NCI-H526 treated with DMSO at 0.1 percent for 48 hours (cell line): Measurements from ENCODE around the gene SRCIN1.
"Not testable (repeated sequence)": the region's sequence is repeated elsewhere in the genome, so short reads cannot be mapped to it uniquely, and the experiment has no call there.

Source experiments
- DNase-seq: peaks from one replicate; lab custom pipeline; 2025; lab: John Stamatoyannopoulos, UW

SRCIN1 gene

DNA sequence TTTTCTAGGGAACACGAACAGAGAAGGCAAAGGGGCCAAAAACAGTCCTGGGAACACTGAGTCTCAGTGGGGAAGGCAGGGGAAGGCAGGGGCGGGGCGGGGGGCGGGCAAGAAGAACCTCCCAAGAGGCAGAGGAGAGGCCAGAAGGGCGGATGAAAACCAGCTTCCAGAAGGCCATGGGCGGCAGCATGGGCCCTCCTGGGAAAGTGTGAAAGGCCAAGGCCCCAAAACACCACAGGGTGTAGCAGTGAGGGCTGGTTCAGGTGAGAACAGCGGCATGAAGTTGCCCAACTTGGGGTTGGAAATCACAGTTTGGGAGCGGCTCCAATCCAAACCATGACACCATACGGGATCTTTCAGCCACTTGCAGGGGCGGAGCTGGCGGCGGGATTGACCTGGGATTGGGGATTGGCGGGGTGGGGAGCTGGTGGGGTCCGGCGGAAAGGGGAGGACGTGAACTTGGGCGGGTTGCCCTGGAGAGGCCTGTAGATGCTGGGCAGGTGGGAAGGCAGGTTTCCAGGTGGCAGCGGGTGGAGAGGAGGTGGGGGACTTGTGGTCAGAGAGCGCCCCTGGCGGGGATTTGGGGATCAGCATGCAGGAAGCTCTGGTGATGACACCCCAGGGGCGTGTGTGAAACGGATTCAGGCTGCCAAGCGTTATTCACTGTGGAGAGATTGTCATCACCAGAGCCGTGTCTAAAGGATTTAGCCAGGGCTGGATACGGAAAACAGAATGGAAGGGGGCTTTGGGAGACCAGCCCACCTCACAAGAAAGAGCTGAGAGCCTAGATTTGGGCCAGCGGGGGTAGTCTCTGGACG lies 96.6 kb downstream of the SRCIN1 start:
- peak; percentile 22 for DNase-seq

DNA sequence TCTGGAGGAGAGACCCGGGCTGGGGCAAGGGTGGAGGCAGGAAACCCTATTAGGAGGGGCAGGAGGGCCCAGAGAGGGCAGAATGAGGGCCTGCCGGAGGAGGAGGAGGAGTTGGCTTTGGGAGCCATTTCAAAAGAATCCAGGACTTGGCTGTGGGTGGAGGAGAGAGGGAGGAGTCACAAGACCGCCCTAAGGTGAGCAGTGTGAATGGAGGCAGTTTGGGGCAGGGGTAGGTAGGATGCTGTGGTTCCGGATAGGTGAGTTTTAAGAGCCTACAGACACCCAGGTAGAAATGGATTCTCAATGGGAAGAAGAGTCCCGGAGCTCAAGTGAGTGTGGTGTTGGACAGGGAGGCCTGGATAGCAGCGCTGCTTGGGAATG lies 97.2 kb downstream of the SRCIN1 start:
- no peak for DNase-seq

DNA sequence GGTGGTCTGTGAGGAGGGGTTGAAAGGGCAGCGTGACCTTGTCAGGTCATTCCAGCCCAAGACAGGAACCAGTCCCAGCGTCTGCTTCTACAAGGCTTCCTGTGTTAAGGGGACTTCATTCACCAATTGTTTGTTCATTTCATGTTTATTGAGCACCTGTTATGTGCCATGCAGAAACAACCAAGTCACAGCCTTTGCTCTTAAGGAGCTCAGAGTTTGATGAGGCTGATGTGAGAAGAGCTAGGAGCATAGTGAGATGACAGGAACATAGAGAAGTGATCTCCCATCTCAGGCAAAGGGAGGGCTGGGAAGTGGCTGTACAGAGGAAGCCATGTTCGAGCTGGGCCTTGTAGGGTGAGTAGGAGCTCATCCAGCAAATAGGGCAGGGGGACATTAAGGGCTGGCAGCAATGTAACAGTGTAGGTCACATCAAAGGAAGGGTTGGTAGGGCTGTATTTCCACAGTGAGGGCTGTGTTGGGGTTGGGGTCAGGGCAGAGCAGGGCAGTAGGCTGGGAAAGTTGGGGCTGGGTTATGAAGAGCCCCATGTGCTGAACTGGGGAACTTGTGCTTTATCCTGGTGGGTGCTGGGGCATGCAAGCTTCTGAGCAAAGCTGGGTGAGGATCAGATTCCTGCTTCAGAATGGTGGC lies 97.7 kb downstream of the SRCIN1 start:
- no peak for DNase-seq

DNA sequence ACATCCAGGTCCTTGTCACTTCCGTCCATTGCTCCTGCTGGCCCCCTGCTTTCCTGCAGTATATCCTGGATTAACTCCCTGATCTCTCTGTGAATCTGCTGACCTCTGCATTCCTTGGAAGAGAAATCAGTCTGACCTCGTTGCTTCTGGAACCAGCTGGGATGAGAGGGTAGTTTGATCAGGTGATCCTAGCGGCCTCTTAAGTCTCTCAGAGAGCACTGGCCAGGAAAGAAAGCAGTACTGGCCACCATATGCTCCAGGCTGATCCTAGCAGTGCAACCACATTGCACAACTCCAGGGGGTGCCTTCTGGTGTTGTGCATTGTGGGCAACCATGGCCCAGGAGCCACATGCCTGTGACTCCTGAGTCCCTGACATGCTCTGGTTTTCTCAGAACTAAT lies 98.3 kb downstream of the SRCIN1 start:
- no peak for DNase-seq

DNA sequence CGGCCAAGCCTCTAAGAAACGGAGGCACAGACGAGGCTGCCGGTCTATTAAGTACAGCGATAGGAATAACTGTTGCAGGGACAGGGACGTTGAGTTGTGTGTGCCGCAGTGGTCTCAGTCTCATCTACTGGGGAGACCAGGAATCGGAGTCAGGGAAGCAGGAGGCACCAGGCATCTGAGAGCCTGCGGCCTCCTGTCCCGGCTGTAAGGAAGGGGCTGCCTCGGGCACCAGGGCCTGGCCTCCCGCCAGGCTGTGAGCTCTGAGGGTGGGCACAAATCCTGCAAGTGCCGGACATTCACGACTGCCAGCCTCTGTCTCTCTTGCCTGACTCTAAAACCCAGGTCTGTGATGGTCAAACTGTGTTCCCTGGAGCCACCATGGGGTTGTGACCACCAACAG lies 101.5 kb downstream of the SRCIN1 start:
- no peak for DNase-seq

DNA sequence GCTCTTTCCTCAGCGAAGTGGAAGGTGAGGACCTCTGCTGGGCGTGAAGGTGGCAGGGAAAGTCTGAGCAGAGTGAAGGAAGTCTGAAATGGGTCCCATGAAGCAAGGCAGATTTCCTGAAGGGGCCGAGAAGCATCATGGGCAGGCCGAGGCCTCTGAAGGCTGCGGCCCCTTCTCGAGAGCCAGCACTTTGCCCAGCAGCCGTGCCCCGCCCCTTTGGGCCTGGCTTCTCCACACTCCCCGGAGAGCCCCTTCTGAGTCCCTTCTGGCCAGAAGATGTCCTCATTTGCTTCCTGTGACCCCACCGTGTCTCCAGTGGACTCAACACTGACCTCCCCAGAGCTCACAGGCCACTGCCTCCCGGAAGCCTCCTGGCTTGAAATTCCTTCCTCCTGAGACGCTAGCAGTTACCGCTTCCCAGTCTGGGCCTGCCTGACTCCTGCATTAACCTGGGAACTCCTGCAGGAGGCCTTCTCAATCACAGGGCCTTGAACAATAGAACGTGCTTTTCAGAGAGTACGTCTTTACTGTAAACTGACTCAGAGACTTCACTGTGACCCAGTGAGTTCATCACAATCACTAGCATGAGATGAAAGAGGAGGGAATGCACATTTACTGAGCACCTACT lies 102.4 kb downstream of the SRCIN1 start:
- DNase-seq = not testable (repeated sequence)

DNA sequence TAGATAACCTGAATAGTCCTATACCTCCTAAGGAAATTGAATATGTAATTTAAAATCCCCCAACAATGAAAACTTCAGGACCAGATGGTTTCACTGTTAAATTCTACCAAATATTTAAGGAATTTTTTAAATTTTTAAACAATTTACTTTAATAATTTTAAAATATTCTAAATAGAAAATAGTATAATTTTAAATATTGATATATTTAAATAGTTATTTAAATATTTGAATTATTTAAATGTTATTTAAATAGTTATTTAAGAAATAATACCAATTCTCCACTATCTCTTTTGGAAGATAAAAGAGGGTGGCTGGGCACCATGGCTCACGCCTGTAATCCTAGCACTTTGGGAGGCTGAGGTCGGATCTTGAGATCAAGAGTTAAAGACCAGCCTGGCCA lies 104.0 kb downstream of the SRCIN1 start:
- not testable (repeated sequence) for DNase-seq

DNA sequence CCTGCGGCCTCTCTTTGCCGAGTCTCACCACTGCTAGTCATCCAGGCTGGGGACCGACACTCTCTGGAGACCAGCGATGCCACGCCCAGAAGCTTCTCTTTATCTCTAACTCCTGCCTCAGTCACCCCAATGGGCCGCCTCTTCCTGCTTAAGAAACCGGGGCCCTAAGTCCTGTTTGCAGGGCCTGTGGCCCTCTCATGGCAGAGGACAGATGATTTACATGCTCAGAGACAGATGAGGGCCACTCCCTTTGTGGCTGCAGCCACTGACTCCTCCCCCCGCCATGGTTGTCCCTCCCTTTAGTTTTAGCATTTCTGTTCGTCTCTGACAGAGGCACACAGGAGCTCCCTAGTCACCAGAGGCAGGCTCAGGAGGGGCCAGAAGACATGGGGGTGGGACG lies 106.5 kb downstream of the SRCIN1 start:
- DNase-seq = not testable (repeated sequence)

DNA sequence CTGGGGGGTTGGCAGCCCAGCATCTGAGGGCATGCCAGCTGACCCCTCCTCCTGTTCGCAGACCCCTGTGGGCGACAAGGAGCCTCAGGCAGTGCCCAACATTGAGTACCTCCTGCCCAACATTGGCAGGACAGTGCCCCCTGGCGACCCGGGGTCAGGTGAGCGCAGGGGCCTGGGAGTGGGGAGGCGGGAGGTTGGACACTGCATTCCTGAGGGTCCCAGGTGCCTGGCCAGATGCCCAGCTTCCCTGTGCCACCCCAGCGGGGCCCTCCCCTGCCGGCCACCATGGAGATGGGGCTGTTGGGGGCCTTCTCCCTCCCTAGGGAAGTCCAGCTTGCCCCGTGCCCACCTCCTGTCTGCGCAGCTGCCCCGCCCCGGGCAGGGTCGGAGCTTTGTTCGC lies 107.4 kb downstream of the SRCIN1 start:
- DNase-seq = no peak

DNA sequence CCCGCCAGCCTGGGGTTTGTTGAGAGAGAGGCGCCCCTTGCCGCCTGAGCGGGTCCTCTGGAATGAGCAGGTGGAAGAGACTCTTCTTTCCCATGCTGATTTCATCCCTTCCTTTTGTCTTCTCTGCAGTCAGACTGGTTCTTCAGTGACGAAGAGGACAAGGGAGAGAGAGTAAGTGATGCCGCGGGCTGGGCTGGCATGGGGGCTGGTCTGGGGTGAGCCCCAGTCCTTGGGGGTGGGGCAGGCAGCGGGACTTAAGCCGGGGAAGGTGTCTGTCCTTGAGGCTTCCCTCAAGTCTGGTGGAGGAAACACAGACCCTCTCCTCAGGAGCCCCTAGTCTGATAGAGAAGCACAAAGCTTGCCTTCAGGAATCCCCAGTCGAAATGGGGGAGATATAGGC lies 108.1 kb downstream of the SRCIN1 start:
- not testable (repeated sequence) for DNase-seq

DNA sequence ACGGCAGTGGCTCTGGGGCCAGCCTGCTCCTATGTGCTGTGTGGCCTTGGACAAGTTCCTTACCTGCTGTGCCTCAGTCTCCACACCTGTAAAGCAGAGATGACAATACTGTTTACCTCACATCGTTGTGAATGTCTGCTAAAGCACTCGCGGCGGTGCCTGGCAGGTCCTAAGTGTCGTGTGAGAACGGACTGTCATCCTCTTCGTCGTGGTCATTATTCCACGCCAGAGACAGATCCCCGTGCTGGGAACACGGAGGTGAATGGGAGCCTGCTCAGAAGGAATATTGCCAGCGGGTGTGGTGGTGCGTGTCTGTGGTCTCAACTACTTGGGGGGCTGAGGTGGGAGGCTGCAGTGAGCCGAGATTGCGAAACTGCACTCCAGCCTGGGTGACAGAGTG lies 111.6 kb downstream of the SRCIN1 start:
- not testable (repeated sequence) for DNase-seq

DNA sequence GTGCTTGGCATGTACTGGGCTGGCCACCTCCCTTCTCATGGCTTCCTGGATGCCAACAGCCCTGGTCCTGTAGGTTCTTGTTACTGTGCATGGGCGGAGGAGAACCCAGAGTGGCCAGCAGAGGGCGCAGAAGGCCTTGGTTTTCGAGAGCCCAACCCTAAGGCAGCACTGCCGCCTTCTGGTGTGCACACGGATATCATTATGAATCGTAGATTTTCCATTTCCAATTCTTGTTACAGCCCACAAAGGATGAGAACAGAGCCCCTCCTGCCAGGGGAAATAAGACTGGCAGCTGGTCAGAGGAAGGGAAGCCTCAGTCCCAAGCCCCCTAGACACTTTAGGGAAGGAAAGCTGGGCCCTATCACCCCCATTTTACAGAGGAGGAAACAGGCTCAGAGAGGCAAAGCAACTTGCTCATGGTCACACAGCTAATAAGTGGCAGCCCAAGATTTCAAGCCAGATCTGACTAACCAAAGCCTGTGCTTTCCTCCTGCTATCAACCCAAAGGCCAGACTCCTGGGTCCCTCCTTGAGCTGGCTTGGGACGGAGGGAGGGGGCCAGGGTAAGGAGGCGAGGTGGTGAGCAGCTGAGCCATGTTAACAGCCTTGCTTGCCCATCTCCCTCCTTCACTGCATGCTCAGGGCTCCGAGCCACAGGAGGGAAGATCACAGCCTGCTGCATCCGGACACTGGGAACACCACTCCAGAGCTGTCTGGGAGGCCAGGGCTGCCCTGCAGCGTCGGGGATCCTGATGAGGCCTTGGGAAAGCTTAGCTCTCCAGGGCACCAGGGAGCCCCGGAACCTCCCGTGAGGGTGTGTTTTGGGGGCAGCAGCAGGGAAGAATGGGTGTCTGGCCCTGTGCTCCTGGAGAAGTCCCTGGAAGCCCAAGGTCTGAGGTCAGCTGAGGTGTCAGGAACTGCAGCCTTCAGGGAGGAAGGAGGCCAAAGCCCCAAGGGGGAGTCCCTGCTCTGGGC lies 113.4 kb downstream of the SRCIN1 start:
- DNase-seq = peak; percentile 7

DNA sequence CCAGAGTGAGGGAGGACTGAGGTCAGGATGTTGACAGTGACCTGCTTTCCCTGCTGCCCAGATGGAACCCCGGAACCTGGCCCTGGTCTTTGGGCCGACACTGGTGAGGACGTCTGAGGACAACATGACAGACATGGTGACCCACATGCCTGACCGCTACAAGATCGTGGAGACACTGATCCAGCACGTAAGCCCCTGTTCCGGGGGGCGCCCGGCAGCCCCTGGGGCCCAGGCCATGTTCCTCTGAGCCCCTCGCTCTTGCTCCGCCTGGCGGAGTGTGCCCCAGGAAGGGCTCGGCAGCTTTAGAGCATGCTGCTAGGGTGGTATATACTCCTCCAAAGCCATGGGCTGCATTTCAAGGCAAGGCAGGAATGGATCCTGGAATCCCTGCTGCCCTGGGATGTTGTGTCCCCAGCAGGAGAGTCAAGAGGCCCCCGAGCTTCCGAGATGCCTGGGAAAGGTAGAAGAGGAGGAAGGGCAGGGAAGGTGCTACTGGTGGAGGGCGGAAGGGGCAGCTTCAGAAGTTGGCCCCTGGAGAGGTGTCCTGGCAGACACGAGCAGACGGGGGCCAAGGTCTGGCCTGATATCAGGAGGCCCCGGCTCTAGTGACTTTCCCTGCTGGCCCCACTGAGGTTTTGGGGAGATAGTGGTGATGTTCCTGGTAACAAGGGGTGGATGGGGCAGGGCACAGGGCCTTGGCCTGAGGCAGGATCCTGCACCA lies 114.2 kb downstream of the SRCIN1 start:
- DNase-seq = not testable (repeated sequence)

DNA sequence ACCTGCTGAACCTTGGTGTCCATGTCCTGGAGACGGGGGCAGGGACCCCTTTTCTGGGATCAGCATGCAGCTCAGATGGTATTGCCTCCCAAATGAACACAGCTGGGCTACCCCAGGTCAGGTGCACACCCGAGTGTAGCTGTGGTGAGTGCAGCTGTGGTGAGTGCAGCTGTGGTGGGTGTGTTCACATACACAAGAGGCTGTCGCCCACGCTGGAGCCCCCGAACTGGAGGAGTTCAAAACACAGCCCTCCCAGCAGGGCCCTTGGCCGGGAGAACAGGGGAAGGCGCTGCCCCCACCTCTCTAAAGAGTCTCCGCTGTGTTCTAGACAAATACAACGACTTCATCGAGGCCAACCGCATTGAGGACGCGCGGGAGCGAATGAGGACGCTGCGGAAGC lies 116.0 kb downstream of the SRCIN1 start:
- DNase-seq = not testable (repeated sequence)

DNA sequence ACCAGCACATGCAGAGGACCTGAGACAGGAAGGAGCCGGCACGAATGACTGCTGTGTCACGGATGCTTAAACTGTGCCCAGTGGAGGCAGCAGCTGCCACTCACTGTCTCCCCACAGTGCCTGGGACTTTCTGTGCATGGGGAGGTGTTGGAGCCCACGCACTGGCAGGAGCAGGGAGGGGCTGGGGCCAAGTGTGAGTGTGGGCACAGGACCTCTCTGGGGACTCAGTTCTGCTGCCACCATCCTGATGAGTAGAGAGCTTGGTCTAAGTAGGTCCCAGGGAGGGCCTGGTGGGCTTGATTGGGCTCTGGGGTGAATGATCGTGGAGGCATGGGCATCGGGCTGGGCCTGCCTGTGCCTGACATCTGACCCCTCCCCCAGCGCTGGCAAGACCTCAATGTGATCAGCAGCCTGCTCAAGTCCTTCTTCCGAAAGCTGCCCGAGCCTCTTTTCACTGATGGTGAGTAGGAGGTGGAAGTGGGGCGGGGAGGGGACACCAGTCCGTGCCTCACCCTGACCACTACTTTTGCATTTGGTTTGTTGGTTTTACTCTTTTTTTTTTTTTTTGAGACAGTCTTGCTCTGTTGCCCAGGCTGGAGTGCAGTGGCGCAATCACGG lies 120.0 kb downstream of the SRCIN1 start:
- not testable (repeated sequence) for DNase-seq

DNA sequence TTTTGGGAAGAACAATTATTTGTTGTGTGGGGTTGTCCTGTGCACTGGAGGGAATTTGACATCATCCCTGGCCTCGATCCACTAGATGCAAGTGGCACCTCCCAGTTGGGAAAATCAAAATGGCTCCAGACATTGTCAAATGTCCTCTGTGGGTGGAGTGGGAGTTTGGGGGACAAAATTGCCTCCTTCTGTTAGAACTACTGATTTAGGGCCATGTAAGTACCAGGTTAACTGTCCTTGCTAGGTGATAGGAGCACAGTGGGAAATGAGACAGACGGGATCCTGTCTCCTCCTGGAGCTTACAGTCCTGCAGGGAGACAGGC lies 120.6 kb downstream of the SRCIN1 start:
- no peak for DNase-seq

DNA sequence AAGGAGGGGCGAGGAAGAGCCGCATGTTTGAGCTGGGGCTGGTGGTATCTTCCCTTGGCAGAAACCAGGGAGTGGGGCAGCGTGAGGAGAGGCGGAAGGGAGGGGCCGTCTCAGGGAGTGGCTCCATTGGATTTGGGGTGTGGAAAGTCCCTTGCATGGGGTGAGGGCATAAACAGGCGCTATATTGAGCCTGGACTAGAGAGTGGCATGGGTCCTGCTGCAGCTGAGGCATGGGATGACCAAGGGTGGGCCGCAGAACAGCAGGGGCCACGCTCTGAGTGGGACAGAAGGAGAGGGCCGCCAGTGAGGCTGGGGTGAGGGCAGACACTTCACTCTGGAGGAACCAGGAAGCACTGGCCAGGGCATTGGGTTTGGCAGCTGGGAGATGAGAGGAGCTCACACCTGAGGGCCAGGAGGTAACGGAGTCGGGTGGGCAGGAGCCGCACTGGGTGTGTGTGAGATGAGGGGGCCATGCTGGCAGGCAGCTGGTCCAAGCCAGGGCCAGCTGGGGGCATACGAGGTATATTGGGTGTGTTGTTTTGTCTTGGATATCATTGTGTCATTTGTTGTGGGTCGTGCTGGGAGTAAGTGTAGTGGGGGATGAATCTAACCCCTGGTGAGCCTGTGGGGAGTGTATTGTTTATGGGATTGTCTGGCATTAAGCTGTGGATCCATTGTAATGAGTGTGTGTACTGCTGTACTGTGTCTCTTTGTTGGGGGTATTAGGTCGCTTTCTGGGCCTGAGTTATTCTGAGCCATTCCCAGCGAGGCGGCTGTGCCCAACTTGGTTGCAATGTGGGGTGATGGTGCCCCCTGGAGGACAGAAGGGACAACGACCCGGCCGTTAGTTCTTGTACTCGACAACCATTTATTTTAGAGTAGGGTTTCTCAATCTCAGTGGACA lies 121.3 kb downstream of the SRCIN1 start:
- peak; percentile 38 for DNase-seq

DNA sequence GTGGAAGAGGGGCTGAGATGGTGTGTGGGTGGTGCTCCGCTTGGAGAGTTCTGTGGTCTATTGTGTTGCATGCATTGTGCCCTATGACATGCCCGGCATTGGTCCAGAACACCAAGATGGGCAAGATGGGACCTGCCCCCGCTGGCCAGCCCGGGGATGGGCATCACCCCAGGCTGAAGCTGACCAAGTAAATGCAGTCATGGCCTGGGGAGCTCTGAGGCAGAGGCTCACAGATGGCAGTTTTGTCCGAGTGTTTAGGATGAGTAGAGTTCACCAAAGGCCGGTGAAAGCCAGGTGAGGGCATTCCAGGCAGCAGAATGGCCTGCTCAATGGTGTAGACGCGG lies 123.1 kb downstream of the SRCIN1 start:
- DNase-seq = not testable (repeated sequence)

DNA sequence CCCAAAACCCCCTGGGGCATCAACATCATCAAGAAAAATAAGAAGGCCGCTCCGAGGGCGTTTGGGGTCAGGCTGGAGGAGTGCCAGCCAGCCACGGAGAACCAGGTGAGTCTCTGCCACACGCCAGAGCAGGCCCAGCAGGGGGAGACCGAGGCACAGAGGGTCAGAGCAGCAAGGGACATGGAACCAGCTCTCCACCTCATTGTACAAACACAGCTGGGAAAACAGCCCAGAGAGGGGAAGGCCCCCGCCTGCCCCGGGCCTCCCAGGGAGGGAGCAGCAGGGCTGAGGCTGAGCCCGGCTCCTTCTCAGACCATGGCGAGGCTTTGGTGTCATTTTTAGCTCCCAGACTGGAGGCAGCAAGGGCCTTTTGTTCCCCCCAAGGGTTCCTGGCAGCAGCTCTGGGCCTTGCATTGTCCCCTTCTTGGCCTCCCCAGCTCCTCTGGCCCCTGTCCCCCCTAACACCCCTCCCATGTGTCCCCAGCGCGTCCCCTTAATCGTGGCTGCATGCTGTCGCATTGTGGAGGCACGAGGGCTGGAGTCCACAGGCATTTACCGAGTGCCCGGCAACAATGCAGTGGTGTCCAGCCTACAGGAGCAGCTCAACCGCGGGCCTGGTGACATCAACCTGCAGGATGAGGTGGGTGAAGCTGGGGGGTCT lies 123.6 kb downstream of the SRCIN1 start:
- not testable (repeated sequence) for DNase-seq
